Sciatic nerve (tissue), 2 donors: ENCODE measurements around the gene IMP3. TPM values are rescaled to one million over a fixed set of nuclear protein-coding genes. Genes with fewer than 3 reads are reported as not detected.

ENCODE experiments used
- ATAC-seq: fragments of 200-7000 bp; cut with Tn5 transposase; one replicate; pipeline ENCODE4 v1.9.1; 2020; ENCODE audit warnings: mild to moderate bottlenecking, moderate library complexity
- DNase-seq: peaks from one replicate; pipeline ENCODE4 v3.0.0-alpha.2; 2020; ENCODE audit warnings: low spot score
- intact Hi-C: fragments of 100-400 bp; cut with DNase I; formaldehyde crosslinking; loops from one replicate; pipeline ENCODE4 v1.14.2; 2022
- total RNA-seq: library from RNA; stranded (reverse); fragmentation: NEBNext Ultra II Directional; extraction: Animal tissue kit (Norgen Biotek cat#: 25700); gene quantifications from one replicate; pipeline ENCODE4 v1.2.1, GENCODE V29; 2021
- donor health status: DM: no; HTN: no; CAD: no.
- donor health status: DM: no; HTN: no; CAD: no.

Gene IMP3
- total RNA-seq, 1 donor from 2014 or later = 47.2 TPM

DNA sequence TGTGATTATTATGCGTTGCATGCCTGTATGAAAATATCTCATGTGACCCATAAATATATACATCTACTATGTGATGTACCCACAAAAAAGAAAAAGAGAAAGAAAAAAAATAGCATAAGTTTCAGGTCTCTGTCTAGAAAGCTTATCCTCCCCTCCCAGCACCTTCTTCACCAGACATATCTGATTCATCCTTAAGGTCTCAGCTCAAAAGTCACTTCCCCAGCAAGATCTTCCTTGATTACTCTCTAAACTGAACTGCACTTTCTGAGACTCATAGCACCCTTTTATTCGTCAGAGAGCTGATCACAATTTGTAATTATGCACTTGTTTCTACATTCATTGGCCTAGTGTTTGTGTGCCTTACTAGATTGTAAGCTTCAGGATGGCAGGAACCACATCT lies 49.8 kb downstream of the IMP3 start:
- no peak for ATAC-seq

More for the DNA sequence above, 49.8 kb downstream of the IMP3 start:
- intact Hi-C loops = no loop called here
- no peak for DNase-seq

Other genes with a start within 250 kb of the IMP3 start
- 73.6 TPM for gene SIN3A, start 188.5 kb downstream of the IMP3 start, total RNA-seq
- 45.3 TPM for gene PTPN9, start 60.9 kb downstream of the IMP3 start, total RNA-seq
- 23.7 TPM for gene SNUPN, start 14.5 kb downstream of the IMP3 start, total RNA-seq
- gene SNX33, start 7.7 kb upstream of the IMP3 start, total RNA-seq = 33.2 TPM
- 57.5 TPM for gene CSPG4, start 72.6 kb upstream of the IMP3 start, total RNA-seq
- 34.1 TPM for gene UBE2Q2, start 203.2 kb upstream of the IMP3 start, total RNA-seq